A549 (cell line): Measurements from ENCODE around the gene HPN. TPM values are rescaled to one million over a fixed set of nuclear protein-coding genes. Genes with fewer than 3 reads are reported as not detected.

Experiments used
- ATAC-seq, 2 experiments: fragments of 200-7000 bp in 1 of 2; fragments of >200 bp in 1 of 2; cut with Nextera tagmentation in 1 of 2; cut with Tn5 transposase in 1 of 2; 3 replicates each; pipeline versions ENCODE4 v1.8.0 to v1.9.1; 2018 to 2020; ENCODE audit warnings: mild to moderate bottlenecking in 1 of 2, moderate library complexity in 1 of 2
- CTCF ChIA-PET: fragments of 300-600 bp; sonication (Branson Sonifier 250); formaldehyde crosslinking; extraction: SDS; loops from one replicate; lab custom pipeline; 2021; ENCODE audit warnings: antibody characterized with exemption, inconsistent platforms; lab: Yijun Ruan, JAX
- POLR2A ChIA-PET: fragments of 350-600 bp; formaldehyde crosslinking; extraction: SDS; loops from one replicate; lab custom pipeline; 2021; ENCODE audit warnings: antibody characterized with exemption, inconsistent platforms; lab: Yijun Ruan, JAX
- DNase-seq, 2 experiments: peaks; one replicate each; pipeline versions ENCODE4 v3.0.0 to v3.0.0-alpha.2; 2011 to 2016; ENCODE audit warnings: low read depth in 1 of 2, low spot score in 1 of 2
- FAIRE-seq: peaks from 2 replicates; lab custom pipeline; 2011; peaks lifted over from hg19 to GRCh38; lab: Jason Lieb, UNC
- H3K27ac ChIP-seq, 2 experiments: fragments of >200 bp; sonication (Bioruptor Twin); formaldehyde crosslinking; 3 replicates each; pipeline ENCODE4 v1.5.1; 2016 to 2017
- H3K4me1 ChIP-seq: fragments of >200 bp; sonication (Bioruptor Twin); formaldehyde crosslinking; 3 replicates; pipeline ENCODE4 v1.6.1; 2016
- H3K4me2 ChIP-seq: fragments of >200 bp; sonication (Bioruptor Twin); formaldehyde crosslinking; 3 replicates; pipeline ENCODE4 v1.6.1; 2016
- H3K4me3 ChIP-seq: fragments of >200 bp; sonication (Bioruptor Twin); formaldehyde crosslinking; 3 replicates; pipeline ENCODE4 v1.5.1; 2016
- H3K9me3 ChIP-seq: fragments of >200 bp; sonication (Bioruptor Twin); formaldehyde crosslinking; 3 replicates; pipeline ENCODE4 v1.6.1; 2016
- BHLHE40 ChIP-seq: IDR thresholded peaks from 2 replicates; pipeline ENCODE4 v1.6.1; 2012; ENCODE audit warnings: low read depth, low read length, inconsistent platforms
- CBX8 ChIP-seq: fragments of 200-600 bp; sonication (generic); IDR thresholded peaks from 2 replicates; pipeline ENCODE4 v1.6.1; 2016
- CHD4 ChIP-seq: fragments of 200-600 bp; sonication (generic); IDR thresholded peaks from 2 replicates; pipeline ENCODE4 v1.6.1; 2016; ENCODE audit warnings: antibody characterized with exemption, mild to moderate bottlenecking, borderline replicate concordance
- ESRRA ChIP-seq: fragments of 150-350 bp; IDR thresholded peaks from 2 replicates; pipeline ENCODE4 v1.6.1; 2014; ENCODE audit warnings: mild to moderate bottlenecking, low read length, borderline replicate concordance
- FOSL2 ChIP-seq, 2 experiments: fragments of 450-650 bp in 1 of 2; fragments of >200 bp in 1 of 2; sonication (Bioruptor Twin) in 1 of 2; formaldehyde crosslinking; IDR thresholded peaks; 2 replicates each; pipeline versions ENCODE4 v1.5.0 to v1.6.1; 2016 to 2020; ENCODE audit warnings: mild to moderate bottlenecking in 1 of 2, moderate library complexity in 1 of 2
- GATA3 ChIP-seq: IDR thresholded peaks from 2 replicates; pipeline ENCODE4 v1.6.1; 2012; ENCODE audit warnings: borderline replicate concordance
- HOXB5 ChIP-seq: fragments of 250-450 bp; sonication (Bioruptor Pico); IDR thresholded peaks from 2 replicates; pipeline ENCODE4 v1.5.0; 2020; ENCODE audit warnings: mild to moderate bottlenecking, moderate library complexity
- JUN ChIP-seq, 2 experiments: fragments of >200 bp; sonication (Bioruptor Twin); formaldehyde crosslinking; IDR thresholded peaks; 2 replicates in 1 of 2; 3 replicates in 1 of 2; pipeline ENCODE4 v1.6.1; 2016 to 2017
- KDM5A ChIP-seq: fragments of 200-600 bp; sonication (generic); IDR thresholded peaks from 2 replicates; pipeline ENCODE4 v1.6.1; 2016; ENCODE audit warnings: antibody characterized with exemption, mild to moderate bottlenecking
- MYC ChIP-seq: IDR thresholded peaks from 2 replicates; pipeline ENCODE4 v1.6.1; 2012; ENCODE audit warnings: mild to moderate bottlenecking, inconsistent platforms, low read length, improper control_type of control experiment, borderline replicate concordance
- NFE2L2 ChIP-seq: fragments of 150-350 bp; conservative IDR thresholded peaks from 2 replicates; pipeline ENCODE4 v1.6.1; 2014; ENCODE audit warnings: low read length
- NR3C1 ChIP-seq: fragments of >200 bp; sonication (Bioruptor Twin); formaldehyde crosslinking; IDR thresholded peaks from 3 replicates; pipeline ENCODE4 v1.6.1; 2017
- PHF8 ChIP-seq: fragments of 200-600 bp; sonication (generic); IDR thresholded peaks from 2 replicates; pipeline ENCODE4 v1.6.1; 2016; ENCODE audit warnings: low read depth, mild to moderate bottlenecking, antibody characterized with exemption, moderate library complexity, borderline replicate concordance
- RAD21 ChIP-seq, 2 experiments: fragments of >200 bp in 1 of 2; sonication (Bioruptor Twin) in 1 of 2; formaldehyde crosslinking in 1 of 2; IDR thresholded peaks in 1 of 2; conservative IDR thresholded peaks in 1 of 2; 2 replicates in 1 of 2; 3 replicates in 1 of 2; pipeline ENCODE4 v1.6.1; 2012 to 2018; ENCODE audit warnings: inconsistent platforms in 1 of 2
- RCOR1 ChIP-seq: fragments of 150-350 bp; IDR thresholded peaks from 2 replicates; pipeline ENCODE4 v1.6.1; 2014; ENCODE audit warnings: antibody characterized with exemption, low read length, low read depth
- SREBF2 ChIP-seq: fragments of 450-650 bp; IDR thresholded peaks from 2 replicates; pipeline ENCODE4 v1.6.1; 2014; ENCODE audit warnings: mild to moderate bottlenecking, moderate library complexity
- TFCP2L1 ChIP-seq: fragments of 250-450 bp; sonication (Bioruptor Pico); IDR thresholded peaks from 2 replicates; pipeline ENCODE4 v1.5.0; 2021; ENCODE audit warnings: mild to moderate bottlenecking
- TP53 ChIP-seq: fragments of 250-450 bp; sonication (Bioruptor Pico); IDR thresholded peaks from 2 replicates; pipeline ENCODE4 v1.5.0; 2021; ENCODE audit warnings: mild to moderate bottlenecking, moderate library complexity
- ZFP36 ChIP-seq: fragments of 450-650 bp; IDR thresholded peaks from 2 replicates; pipeline ENCODE4 v1.6.1; 2014; ENCODE audit warnings: borderline replicate concordance; ENCODE audit not compliant: partially characterized antibody
- WGBS: methylation state at CpG from one replicate; pipeline ENCODE4 v1.1.6; 2017; ENCODE audit errors: missing lambda C conversion rate; 5-methylcytosine and 5-hydroxymethylcytosine counted together
- polyA plus RNA-seq, 4 experiments: library from polyadenylated mRNA; depleted of rRNA in 3 of 4; stranded (reverse); fragments of >200 nt; fragmentation: RNase III in 1 of 4; extraction: RNeasy Plus Mini Kit Qiagen cat#74134 plus additional on column Dnase treatment in 1 of 4; gene quantifications; 2 replicates in 3 of 4; 3 replicates in 1 of 4; pipeline ENCODE4 v1.2.3, GENCODE V29; 2011 to 2017
- TF ChIP-seq, protein P1 (sequence below): IDR thresholded peaks from 2 replicates; pipeline ENCODE4 v1.6.1; 2012; ENCODE audit warnings: low read depth, borderline replicate concordance
- TF ChIP-seq, protein P2 (sequence below): fragments of >200 bp; sonication (Bioruptor Twin); formaldehyde crosslinking; IDR thresholded peaks from 3 replicates; pipeline ENCODE4 v1.6.1; 2016
- TF ChIP-seq, protein P3 (sequence below): fragments of 200-600 bp; sonication (generic); IDR thresholded peaks from 2 replicates; pipeline ENCODE4 v1.6.1; 2016; ENCODE audit warnings: antibody characterized with exemption, mild to moderate bottlenecking, moderate library complexity

HPN gene
- polyA plus RNA-seq, 2 of the 4 experiments (the other 2 are of a cell fraction), result 0.06 to 0.08 TPM

DNA sequence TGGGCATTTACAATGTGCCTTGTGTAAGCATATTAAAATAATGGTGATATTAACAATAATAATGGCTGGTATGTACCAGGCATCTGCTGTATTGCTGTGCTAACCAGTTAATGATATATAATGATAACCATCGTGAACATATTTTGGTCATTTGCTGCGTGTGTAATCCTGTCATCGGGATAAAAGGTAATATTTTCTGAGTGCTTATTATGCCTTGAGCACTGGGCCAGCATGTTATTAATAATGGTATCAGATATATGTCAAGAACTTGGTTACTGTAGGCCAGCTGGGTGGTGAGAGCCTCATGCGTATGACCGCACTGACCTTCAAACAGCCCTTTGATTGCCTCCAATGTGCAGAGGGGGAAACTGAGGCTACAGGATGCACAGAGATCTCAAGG, 51.9 kb downstream of the HPN start:
- FAIRE-seq, result no peak
- POLR2A ChIA-PET, result no interaction called here
- WGBS, result 83% methylated on average over 5 of the region's 5 CpGs
- no peak overlapping the region for H3K4me3 ChIP-seq
- TF ChIP-seq CBX8 (no peak), JUN (IDR thresholded peaks at IDR 0.05) (no peak), RAD21 (conservative IDR thresholded peaks at IDR 0.05 in 1 of 2, IDR thresholded peaks at IDR 0.05 in 1 of 2) (no peak), MYC (no peak), KDM5A (no peak), TP53 (no peak), ESRRA (no peak), BHLHE40 (no peak)
- TF ChIP-seq, all 56 proteins: peak for 0
- ATAC-seq, result no peak
- Histone ChIP-seq H3K4me2 (no peak overlapping the region), H3K4me1 (peaks cover 8% of the 10 kb centered on the region; the same call in 2 of the 3 replicates), H3K27ac (no peak overlapping the region), H3K9me3 (no peaks in the 10 kb centered on the region)
- no peak for DNase-seq
- CTCF ChIA-PET, result interaction anchor here (1.0 to 5.2 kb wide), 9 partner anchors 7 to 334 kb away, joined by 3 to 69 read pairs (median 38); partner anchors contain the start of gene FXYD5

DNA sequence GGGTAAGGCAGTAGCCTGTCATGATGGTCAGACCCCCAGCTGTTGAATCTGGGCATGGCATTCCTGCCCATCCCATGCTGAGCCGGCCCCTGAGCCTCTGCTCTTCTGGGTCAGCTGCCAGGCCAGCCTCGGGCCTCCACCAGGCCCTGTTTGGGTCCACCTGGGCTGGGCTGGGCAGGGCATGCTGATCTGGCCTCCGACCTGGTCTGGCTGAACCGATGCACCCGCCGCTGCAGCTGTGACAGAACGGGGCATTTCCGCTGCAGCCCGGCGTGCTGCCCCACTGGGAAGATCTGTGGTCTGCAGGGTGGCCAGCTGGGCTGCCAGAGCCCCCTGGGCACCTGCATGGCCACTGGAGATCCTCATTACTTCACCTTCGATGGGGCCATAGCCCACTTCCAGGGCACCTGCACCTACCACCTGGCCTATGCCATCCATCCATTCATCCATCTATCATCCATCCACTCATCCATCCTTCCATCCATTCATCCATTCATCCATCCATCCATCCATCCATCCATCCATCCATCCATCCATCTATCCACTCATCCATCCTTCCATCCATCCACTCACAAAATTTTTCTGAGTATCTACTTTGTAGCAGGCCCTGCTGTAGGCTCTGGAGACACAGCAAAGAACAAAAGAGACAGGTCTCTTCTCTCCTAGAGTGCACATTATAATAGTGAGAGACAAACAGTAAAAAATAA, 52.6 kb downstream of the HPN start:
- Histone ChIP-seq H3K4me1 (peaks cover 3% of the 10 kb centered on the region; the same call in 1 of the 3 replicates), H3K4me3 (no peak overlapping the region), H3K27ac (no peak overlapping the region), H3K9me3 (no peaks in the 10 kb centered on the region), H3K4me2 (no peak overlapping the region)
- ATAC-seq, result no peak
- TF ChIP-seq FOSL2 (IDR thresholded peaks at IDR 0.05) (no peak), FOSL2 (CRISPR knock-in tag; IDR thresholded peaks at IDR 0.05) (no peak), CHD4 (no peak), TFCP2L1 (CRISPR knock-in tag) (no peak), RCOR1 (no peak), KDM5A (no peak), NFE2L2 (no peak), PHF8 (no peak)
- TF ChIP-seq, protein P1, sequence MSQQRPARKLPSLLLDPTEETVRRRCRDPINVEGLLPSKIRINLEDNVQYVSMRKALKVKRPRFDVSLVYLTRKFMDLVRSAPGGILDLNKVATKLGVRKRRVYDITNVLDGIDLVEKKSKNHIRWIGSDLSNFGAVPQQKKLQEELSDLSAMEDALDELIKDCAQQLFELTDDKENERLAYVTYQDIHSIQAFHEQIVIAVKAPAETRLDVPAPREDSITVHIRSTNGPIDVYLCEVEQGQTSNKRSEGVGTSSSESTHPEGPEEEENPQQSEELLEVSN, result no peak
- DNase-seq, result no peak
- no peak for FAIRE-seq
- POLR2A ChIA-PET, result no interaction called here
- 63% methylated on average over 10 of the region's 11 CpGs for WGBS
- CTCF ChIA-PET, result interaction anchor here (1.0 to 5.2 kb wide), 6 partner anchors 15 to 121 kb away, joined by 3 to 69 read pairs (median 48); partner anchors contain the start of gene FXYD5

DNA sequence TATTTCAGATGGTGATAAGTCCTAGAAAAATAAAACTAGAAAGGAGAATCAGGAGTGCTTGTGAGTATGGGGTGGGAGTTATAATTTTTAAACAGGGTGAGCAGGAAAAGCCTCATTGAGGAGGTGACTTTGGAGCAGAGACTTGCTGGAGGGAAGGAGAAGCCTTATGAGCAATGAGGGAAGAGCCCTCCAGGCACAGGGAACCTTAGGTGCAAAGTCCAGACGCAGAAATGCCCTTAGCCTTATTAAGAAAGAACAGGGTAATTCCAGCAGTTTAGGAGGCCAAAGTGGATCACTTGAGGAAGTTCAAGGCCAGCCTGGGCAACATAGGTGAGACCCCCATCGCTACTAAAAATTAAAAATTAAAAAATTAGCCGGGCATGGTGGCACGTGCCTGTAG, 53.1 kb downstream of the HPN start:
- no peak overlapping the region for H3K4me3 ChIP-seq
- no peak overlapping the region for H3K27ac ChIP-seq
- WGBS, result 41% methylated on average over 4 of the region's 4 CpGs
- no peak for DNase-seq
- H3K4me1 ChIP-seq, result 0 out of 3 replicates have a peak, but pooled peaks cover 3% of the 10 kb centered on the region
- no peaks in the 10 kb centered on the region for H3K9me3 ChIP-seq
- TF ChIP-seq, protein P2, sequence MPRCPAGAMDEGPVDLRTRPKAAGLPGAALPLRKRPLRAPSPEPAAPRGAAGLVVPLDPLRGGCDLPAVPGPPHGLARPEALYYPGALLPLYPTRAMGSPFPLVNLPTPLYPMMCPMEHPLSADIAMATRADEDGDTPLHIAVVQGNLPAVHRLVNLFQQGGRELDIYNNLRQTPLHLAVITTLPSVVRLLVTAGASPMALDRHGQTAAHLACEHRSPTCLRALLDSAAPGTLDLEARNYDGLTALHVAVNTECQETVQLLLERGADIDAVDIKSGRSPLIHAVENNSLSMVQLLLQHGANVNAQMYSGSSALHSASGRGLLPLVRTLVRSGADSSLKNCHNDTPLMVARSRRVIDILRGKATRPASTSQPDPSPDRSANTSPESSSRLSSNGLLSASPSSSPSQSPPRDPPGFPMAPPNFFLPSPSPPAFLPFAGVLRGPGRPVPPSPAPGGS, result no peak
- TF ChIP-seq HOXB5 (CRISPR knock-in tag), result no peak
- TF ChIP-seq GATA3, result no peak
- TF ChIP-seq FOSL2 (IDR thresholded peaks at IDR 0.05), result no peak
- TF ChIP-seq FOSL2 (CRISPR knock-in tag; IDR thresholded peaks at IDR 0.05), result no peak
- no peak for TF ChIP-seq TFCP2L1 (CRISPR knock-in tag)
- no peak for TF ChIP-seq SREBF2
- TF ChIP-seq, protein P3, sequence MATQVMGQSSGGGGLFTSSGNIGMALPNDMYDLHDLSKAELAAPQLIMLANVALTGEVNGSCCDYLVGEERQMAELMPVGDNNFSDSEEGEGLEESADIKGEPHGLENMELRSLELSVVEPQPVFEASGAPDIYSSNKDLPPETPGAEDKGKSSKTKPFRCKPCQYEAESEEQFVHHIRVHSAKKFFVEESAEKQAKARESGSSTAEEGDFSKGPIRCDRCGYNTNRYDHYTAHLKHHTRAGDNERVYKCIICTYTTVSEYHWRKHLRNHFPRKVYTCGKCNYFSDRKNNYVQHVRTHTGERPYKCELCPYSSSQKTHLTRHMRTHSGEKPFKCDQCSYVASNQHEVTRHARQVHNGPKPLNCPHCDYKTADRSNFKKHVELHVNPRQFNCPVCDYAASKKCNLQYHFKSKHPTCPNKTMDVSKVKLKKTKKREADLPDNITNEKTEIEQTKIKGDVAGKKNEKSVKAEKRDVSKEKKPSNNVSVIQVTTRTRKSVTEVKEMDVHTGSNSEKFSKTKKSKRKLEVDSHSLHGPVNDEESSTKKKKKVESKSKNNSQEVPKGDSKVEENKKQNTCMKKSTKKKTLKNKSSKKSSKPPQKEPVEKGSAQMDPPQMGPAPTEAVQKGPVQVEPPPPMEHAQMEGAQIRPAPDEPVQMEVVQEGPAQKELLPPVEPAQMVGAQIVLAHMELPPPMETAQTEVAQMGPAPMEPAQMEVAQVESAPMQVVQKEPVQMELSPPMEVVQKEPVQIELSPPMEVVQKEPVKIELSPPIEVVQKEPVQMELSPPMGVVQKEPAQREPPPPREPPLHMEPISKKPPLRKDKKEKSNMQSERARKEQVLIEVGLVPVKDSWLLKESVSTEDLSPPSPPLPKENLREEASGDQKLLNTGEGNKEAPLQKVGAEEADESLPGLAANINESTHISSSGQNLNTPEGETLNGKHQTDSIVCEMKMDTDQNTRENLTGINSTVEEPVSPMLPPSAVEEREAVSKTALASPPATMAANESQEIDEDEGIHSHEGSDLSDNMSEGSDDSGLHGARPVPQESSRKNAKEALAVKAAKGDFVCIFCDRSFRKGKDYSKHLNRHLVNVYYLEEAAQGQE, result no peak
- TF ChIP-seq ZFP36, result no peak
- TF ChIP-seq NR3C1, result no peak
- TF ChIP-seq, all 56 proteins: peak for 0
- ChIA-PET CTCF (interaction anchor here (5.1 to 5.2 kb wide), 2 partner anchors 50 to 122 kb away, joined by 63 to 69 read pairs; no protein-coding TSS in a partner anchor), POLR2A (no interaction called here)
- H3K4me2 ChIP-seq, result no peak overlapping the region
- ATAC-seq (no peak), FAIRE-seq (no peak)
